Pancreas (tissue), 10 donors: Measurements from ENCODE around the gene RBM5. TPM values are rescaled to one million over a fixed set of nuclear protein-coding genes. Genes with fewer than 3 reads are reported as not detected.

Source experiments
- ATAC-seq, 4 donors: fragments of 200-7000 bp; cut with Tn5 transposase; one replicate each; pipeline versions ENCODE4 v1.8.0 to v1.9.1; 2020; ENCODE audit warnings: mild to moderate bottlenecking in 4 of 4, moderate library complexity in 4 of 4
- DNase-seq, 6 donors: peaks; one replicate each; pipeline ENCODE4 v3.0.0-alpha.2; 2020
- FAIRE-seq: peaks from 2 replicates; lab custom pipeline; 2012; peaks lifted over from hg19 to GRCh38; lab: Jason Lieb, UNC
- H3K27ac ChIP-seq, 4 donors: fragments of 200-600 bp; sonication (generic); 1 replicate in 3 of 4; 2 replicates in 1 of 4; pipeline versions ENCODE4 v1.5.0 to v1.8.0; 2020
- H3K27me3 ChIP-seq, 4 donors: fragments of 200-600 bp; one replicate each; pipeline ENCODE4 v1.8.0; 2021
- H3K36me3 ChIP-seq, 3 donors: fragments of 200-600 bp; sonication (generic) in 1 of 3; one replicate each; pipeline versions ENCODE4 v1.5.0 to v1.8.0; 2020 to 2021
- H3K4me1 ChIP-seq, 3 donors: fragments of 200-600 bp; one replicate each; pipeline ENCODE4 v1.8.0; 2021
- H3K4me3 ChIP-seq, 4 donors: fragments of 200-600 bp; sonication (generic) in 2 of 4; one replicate each; pipeline versions ENCODE4 v1.5.0 to v1.8.0; 2020 to 2021
- H3K9me3 ChIP-seq, 4 donors: fragments of 200-600 bp; one replicate each; pipeline ENCODE4 v1.8.0; 2021
- CTCF ChIP-seq, 4 donors: fragments of 200-600 bp; sonication (generic) in 3 of 4; IDR thresholded peaks; one replicate each; pipeline versions ENCODE4 v1.5.0 to v1.8.0; 2021; ENCODE audit warnings: antibody characterized with exemption in 4 of 4
- WGBS, 2 donors: extraction: QIAGEN DNeasy Blood & Tissue Kit; methylation state at CpG; one replicate each; pipeline ENCODE4 v1.1.7; 2013; 5-methylcytosine and 5-hydroxymethylcytosine counted together
- intact Hi-C, 3 donors: fragments of 100-400 bp; cut with DNase I; formaldehyde crosslinking; loops; one replicate each; pipeline versions ENCODE4 v1.11.1 to v1.14.2; 2022
- polyA plus RNA-seq, 2 donors: library from polyadenylated mRNA; stranded (reverse); fragments of 200-250 nt; gene quantifications; one replicate each; pipeline ENCODE4 v1.2.3, GENCODE V29; 2013
- total RNA-seq, 6 donors: library from RNA; stranded (reverse); fragmentation: NEBNext Ultra II Directional in 4 of 6; extraction: Animal tissue kit (Norgen Biotek cat#: 25700) in 4 of 6; gene quantifications; one replicate each; pipeline versions ENCODE4 v1.2.1 to v1.2.4, GENCODE V29; 2021 to 2023
- donor health status: healthy with polysubstance abuse.
- donor health status: DM: no; HTN: no; CAD: no; lungs with moderate emphysema.
- donor health status: DM: no; HTN: no; CAD: no.
- donor health status: control.
- donor health status: control.
- donor health status: Bipolar disorder and iron deficiency.
- donor health status: DM: yes; HTN: yes; CAD: no.
- donor health status: DM: no; HTN: no; CAD: no.
- donor health status: DM: no; HTN: no; CAD: no.
- donor health status: DM: yes; HTN: yes; CAD: no.

RBM5 gene
- total RNA-seq (10 to 100 TPM; 42.5 to 96.9 (median 65.1) TPM), polyA plus RNA-seq (100 to 1,000 TPM in 1 of 2 donors, 10 to 100 TPM in 1; 97.2 to 186 TPM)

- DNase-seq (peak; percentile 89 to 96 (median 90)), ATAC-seq (peak; percentile 99 to 100 (median 99)), FAIRE-seq (peak; percentile 66)
- intact Hi-C loops, result no loop called here
- 0% methylated on average over 61 of the region's 61 CpGs for WGBS, 2 donors
- no peaks in the 10 kb centered on the region for H3K9me3 ChIP-seq
- H3K36me3 ChIP-seq, result peaks cover 0 to 34% (median 13%) of the 10 kb centered on the region in 3 donors
- TF ChIP-seq CTCF (IDR thresholded peaks at IDR 0.05), result no peak
- H3K4me3 ChIP-seq, result peak within 1 kb of the TSS; percentile 58 to 99 (median 96)
- H3K4me1 ChIP-seq, result peaks cover 6 to 14% (median 14%) of the 10 kb centered on the region in 3 donors
- no peaks in the 10 kb centered on the region for H3K27me3 ChIP-seq
- H3K27ac ChIP-seq, result peak within 1 kb of the TSS; percentile 88 to 96 (median 92)
Measured at GRCh38 chr3:50088725-50089608, at the start of gene RBM5. Gene RBM5 (plus strand): TSS chr3:50088919. CDS start chr3:50090435, 1,516 bp downstream.

- no peak for ATAC-seq
Measured at GRCh38 chr3:50044976-50045375, 43.7 kb upstream of the RBM5 start.

DNA sequence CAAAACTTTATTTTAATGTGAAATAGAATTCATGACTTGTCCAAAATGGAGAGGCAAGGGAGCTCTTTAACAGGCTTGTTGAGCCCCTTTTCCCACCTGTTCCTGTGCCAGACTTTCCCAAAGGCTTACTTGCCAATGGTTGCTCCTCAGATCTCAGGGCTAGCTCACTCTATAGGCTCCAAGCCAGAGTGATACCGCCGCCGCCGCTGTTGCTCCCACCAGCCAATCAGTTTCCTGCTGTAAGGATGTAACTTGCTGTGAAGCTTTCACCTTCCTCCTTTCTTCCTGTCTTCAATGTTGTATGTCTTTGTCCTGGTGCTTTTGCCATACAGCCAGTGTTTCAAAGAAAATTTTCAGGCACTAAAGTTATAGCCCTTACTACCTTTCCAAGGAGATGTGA lies 41.3 kb upstream of the RBM5 start:
- Histone ChIP-seq H3K4me1 (peaks cover 0 to 6% (median 0%) of the 10 kb centered on the region in 3 donors), H3K9me3 (no peaks in the 10 kb centered on the region), H3K36me3 (peaks cover 0 to 17% (median 0%) of the 10 kb centered on the region in 3 donors), H3K4me3 (no peak overlapping the region), H3K27ac (no peak overlapping the region), H3K27me3 (no peaks in the 10 kb centered on the region)
- DNase-seq (no peak), ATAC-seq (no peak), FAIRE-seq (no peak)
- 87 to 90% methylated on average over 4 of the region's 4 CpGs for WGBS, 2 donors
- intact Hi-C loops, result no loop called here
- no peak for TF ChIP-seq CTCF (IDR thresholded peaks at IDR 0.05)

More at GRCh38 chr3:50044976-50045375, 43.7 kb upstream of the RBM5 start:
- TF ChIP-seq CTCF (IDR thresholded peaks at IDR 0.05), result no peak
- FAIRE-seq, result no peak
- 90 to 97% methylated on average over 1 of the region's 1 CpG for WGBS, 2 donors
- no peak overlapping the region for H3K27ac ChIP-seq
- no peaks in the 10 kb centered on the region for H3K27me3 ChIP-seq
- H3K36me3 ChIP-seq, result peaks cover 0 to 8% (median 0%) of the 10 kb centered on the region in 3 donors
- no peak for DNase-seq
- peaks cover 0 to under 1% (median 0%) of the 10 kb centered on the region in 3 donors for H3K4me1 ChIP-seq
- intact Hi-C loops, result no loop called here
- H3K9me3 ChIP-seq, result no peaks in the 10 kb centered on the region
- H3K4me3 ChIP-seq, result no peak overlapping the region

- ATAC-seq (peak in 1 of 4 donors; percentile 30), FAIRE-seq (no peak), DNase-seq (no peak)
- intact Hi-C loops, result no loop called here
- H3K27me3 ChIP-seq, result no peaks in the 10 kb centered on the region
- TF ChIP-seq CTCF (IDR thresholded peaks at IDR 0.05), result no peak
- peaks cover 0 to 6% (median 0%) of the 10 kb centered on the region in 3 donors for H3K4me1 ChIP-seq
- H3K36me3 ChIP-seq, result peaks cover 0 to 27% (median 0%) of the 10 kb centered on the region in 3 donors
- H3K4me3 ChIP-seq, result no peak overlapping the region
- no peaks in the 10 kb centered on the region for H3K9me3 ChIP-seq
- H3K27ac ChIP-seq, result no peak overlapping the region
Measured at GRCh38 chr3:50050361-50050760, 38.4 kb upstream of the RBM5 start.
